HepG2 (cell line): ENCODE results near the gene ITPRIPL1.

Experiments used
- NFE2L1 ChIP-seq: sonication (generic); formaldehyde crosslinking; IDR thresholded peaks from 2 replicates; pipeline ENCODE4 v1.4.0; 2020; ENCODE audit warnings: missing genetic modification reagents, mild to moderate bottlenecking, borderline replicate concordance
- NFIC ChIP-seq: IDR thresholded peaks from 2 replicates; pipeline ENCODE4 v1.6.1; 2012; ENCODE audit warnings: mild to moderate bottlenecking, low read length, inconsistent platforms
- ZNF24 ChIP-seq: fragments of 450-650 bp; IDR thresholded peaks from 2 replicates; pipeline ENCODE4 v1.6.1; 2017; ENCODE audit warnings: antibody characterized with exemption, mild to moderate bottlenecking
- ZNF333 ChIP-seq: sonication (generic); formaldehyde crosslinking; IDR thresholded peaks from 2 replicates; pipeline ENCODE4 v1.4.0; 2020; ENCODE audit warnings: mild to moderate bottlenecking, missing genetic modification reagents, borderline replicate concordance
- TF ChIP-seq, protein P1 (sequence below): sonication (generic); formaldehyde crosslinking; IDR thresholded peaks from 2 replicates; pipeline ENCODE4 v1.5.0; 2020; ENCODE audit warnings: mild to moderate bottlenecking, missing genetic modification reagents, moderate library complexity

DNA sequence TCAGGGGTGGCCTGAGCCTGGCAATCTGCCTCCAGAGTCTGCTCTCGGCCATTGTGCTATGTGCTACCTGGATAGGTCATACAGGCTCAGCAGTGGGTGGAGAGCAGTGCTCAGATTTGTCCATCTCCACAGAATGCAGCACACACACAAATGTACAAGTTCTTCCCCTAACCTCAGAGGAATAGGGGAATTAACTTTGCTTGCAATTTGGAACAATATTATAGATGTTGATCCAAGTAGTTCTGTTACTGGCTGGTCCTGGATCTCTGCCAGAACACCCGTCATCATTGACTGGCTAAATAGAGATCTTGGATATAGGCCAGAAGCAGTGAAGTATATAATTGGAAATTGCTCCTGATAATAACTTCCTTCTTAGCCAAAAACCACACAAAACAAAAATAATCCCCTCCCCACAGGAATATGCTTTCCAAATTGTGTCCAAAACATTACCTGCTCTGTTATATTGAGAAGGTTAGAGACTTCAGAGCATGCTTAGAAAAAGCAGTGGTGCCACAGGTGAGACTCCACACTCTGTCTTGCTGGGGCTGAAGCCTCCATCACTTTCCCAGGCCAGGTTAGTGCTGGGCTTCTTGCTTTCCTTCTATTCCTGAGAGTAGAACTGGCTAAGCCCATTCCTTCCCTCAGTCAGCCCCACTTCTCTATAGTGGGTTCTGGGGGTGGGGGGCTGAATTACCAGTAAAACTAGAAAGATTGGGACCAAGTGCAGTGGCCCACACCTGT lies 49.3 kb downstream of the ITPRIPL1 start:
- no peak for TF ChIP-seq NFE2L1
- no peak for TF ChIP-seq ZNF333 (CRISPR knock-in tag)
- TF ChIP-seq, protein P1, sequence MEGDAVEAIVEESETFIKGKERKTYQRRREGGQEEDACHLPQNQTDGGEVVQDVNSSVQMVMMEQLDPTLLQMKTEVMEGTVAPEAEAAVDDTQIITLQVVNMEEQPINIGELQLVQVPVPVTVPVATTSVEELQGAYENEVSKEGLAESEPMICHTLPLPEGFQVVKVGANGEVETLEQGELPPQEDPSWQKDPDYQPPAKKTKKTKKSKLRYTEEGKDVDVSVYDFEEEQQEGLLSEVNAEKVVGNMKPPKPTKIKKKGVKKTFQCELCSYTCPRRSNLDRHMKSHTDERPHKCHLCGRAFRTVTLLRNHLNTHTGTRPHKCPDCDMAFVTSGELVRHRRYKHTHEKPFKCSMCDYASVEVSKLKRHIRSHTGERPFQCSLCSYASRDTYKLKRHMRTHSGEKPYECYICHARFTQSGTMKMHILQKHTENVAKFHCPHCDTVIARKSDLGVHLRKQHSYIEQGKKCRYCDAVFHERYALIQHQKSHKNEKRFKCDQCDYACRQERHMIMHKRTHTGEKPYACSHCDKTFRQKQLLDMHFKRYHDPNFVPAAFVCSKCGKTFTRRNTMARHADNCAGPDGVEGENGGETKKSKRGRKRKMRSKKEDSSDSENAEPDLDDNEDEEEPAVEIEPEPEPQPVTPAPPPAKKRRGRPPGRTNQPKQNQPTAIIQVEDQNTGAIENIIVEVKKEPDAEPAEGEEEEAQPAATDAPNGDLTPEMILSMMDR (CRISPR knock-in tag) = no peak
- TF ChIP-seq NFIC = no peak
- TF ChIP-seq ZNF24 = no peak
